Nephron progenitor cell (in vitro differentiated cells): ENCODE measurements around the gene GPATCH8.

ENCODE experiments used
- DNase-seq: peaks from one replicate; pipeline ENCODE4 v3.0.0; 2021
- H3K27ac Mint-ChIP-seq: 2 replicates; pipeline ENCODE4 v1.8.0; 2021; ENCODE audit warnings: mild to moderate bottlenecking, moderate library complexity, mixed read lengths
- H3K27me3 Mint-ChIP-seq: 2 replicates; pipeline ENCODE4 v1.8.0; 2021; ENCODE audit warnings: mild to moderate bottlenecking, low read depth, mixed read lengths; ENCODE audit not compliant: poor library complexity
- H3K36me3 Mint-ChIP-seq: 2 replicates; pipeline ENCODE4 v1.8.0; 2021; ENCODE audit warnings: low read depth, mixed read lengths
- H3K4me1 Mint-ChIP-seq: 2 replicates; pipeline ENCODE4 v1.8.0; 2021; ENCODE audit warnings: mixed read lengths
- H3K4me3 Mint-ChIP-seq: 2 replicates; pipeline ENCODE4 v1.8.0; 2021; ENCODE audit warnings: mild to moderate bottlenecking, moderate library complexity, mixed read lengths
- H3K9me3 Mint-ChIP-seq: 2 replicates; pipeline ENCODE4 v1.8.0; 2021; ENCODE audit warnings: mild to moderate bottlenecking, moderate library complexity, mixed read lengths
- TF ChIP-seq, protein P1 (sequence below): fragments of 200-600 bp; sonication (generic); IDR thresholded peaks from 2 replicates; pipeline ENCODE4 v1.5.0; 2021; ENCODE audit warnings: antibody characterized with exemption

Gene GPATCH8

DNA sequence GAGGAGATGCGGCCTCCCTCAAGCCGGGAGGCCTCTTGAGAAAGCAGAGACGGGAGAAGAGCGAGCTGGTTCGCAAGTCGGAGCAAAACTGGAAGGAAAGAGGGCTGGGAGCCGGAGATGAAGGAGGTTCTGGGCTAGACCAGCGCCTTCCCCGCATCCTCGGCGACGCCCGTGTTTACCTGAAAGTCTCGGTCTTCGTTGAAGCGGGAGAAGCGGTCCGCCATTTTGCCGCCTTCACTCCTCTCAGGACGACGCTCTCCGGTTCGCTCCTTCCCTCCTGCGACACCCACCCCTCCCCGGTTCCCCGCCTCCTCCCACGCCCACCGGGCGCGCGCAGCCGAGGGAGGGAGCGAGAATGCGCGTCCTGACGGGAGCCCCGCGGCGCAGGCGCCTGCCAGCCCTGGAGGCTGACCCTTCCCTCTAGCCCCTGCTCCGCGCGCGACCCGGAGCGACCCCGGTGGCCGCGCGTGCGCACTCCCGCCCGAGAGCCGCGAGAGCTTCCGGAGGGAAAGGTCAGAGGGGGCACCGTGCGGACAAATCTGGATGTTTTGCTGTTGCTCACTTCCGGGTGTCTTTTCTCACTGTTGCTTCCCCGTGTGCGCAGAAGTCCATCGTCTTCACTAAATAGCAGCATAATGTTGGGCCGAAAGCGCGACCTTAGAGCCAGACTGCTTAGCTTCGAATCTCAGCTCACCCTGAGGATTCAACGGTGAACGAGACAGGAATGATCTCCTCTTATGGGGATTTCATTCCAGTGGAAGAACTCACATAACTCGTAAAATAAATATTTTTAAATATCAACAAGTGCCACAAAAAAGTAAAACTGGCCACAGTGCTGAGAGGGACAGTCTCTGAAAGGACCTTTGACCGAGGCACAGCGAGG, at the start of gene GPATCH8:
GPATCH8 (minus strand) TSS at position 260 of the 883 bp plus-strand sequence; CDS start at position 224, 36 bp downstream.
- DNase-seq, result peak; percentile 96
- TF ChIP-seq, protein P1, sequence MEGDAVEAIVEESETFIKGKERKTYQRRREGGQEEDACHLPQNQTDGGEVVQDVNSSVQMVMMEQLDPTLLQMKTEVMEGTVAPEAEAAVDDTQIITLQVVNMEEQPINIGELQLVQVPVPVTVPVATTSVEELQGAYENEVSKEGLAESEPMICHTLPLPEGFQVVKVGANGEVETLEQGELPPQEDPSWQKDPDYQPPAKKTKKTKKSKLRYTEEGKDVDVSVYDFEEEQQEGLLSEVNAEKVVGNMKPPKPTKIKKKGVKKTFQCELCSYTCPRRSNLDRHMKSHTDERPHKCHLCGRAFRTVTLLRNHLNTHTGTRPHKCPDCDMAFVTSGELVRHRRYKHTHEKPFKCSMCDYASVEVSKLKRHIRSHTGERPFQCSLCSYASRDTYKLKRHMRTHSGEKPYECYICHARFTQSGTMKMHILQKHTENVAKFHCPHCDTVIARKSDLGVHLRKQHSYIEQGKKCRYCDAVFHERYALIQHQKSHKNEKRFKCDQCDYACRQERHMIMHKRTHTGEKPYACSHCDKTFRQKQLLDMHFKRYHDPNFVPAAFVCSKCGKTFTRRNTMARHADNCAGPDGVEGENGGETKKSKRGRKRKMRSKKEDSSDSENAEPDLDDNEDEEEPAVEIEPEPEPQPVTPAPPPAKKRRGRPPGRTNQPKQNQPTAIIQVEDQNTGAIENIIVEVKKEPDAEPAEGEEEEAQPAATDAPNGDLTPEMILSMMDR, result no peak
- peak within 1 kb of the TSS; percentile 98 for H3K4me3 Mint-ChIP-seq
- H3K4me1 Mint-ChIP-seq, result peaks cover 26% of the 10 kb centered on the region
- peaks cover 3% of the 10 kb centered on the region for H3K36me3 Mint-ChIP-seq
- H3K27ac Mint-ChIP-seq, result peak within 1 kb of the TSS; percentile 100
- H3K27me3 Mint-ChIP-seq, result peaks cover 23% of the 10 kb centered on the region
- H3K9me3 Mint-ChIP-seq, result no peaks in the 10 kb centered on the region

- Mint-ChIP-seq H3K4me1 (peaks cover 69% of the 10 kb centered on the region), H3K27ac (peak overlapping the region; percentile 12)
Observed at GRCh38 chr17:44552361-44552760, 49.2 kb upstream of the GPATCH8 start.

DNA sequence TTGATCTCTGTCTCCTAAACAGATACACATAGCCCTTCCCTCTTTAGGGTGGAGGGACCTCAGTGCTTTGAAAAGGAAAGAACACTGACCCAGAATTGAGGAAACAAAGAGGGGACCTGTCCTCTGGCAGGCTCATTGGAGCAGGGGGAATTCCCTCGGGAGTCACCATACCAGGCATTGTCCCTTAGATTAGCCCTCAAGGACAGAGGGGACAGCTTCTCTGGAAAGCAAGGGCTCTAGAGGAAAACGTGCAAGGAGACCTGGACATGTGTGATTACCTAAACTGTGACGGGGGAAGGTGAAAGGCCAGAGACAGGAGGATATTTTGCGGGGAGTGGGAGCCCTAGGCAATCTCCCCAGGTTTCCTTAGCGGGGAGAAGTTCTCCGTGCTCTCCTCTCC, 46.5 kb upstream of the GPATCH8 start:
- TF ChIP-seq, protein P1, result no peak
- Mint-ChIP-seq H3K36me3 (no peaks in the 10 kb centered on the region), H3K9me3 (no peaks in the 10 kb centered on the region), H3K4me1 (peaks cover 75% of the 10 kb centered on the region), H3K27ac (peak overlapping the region; percentile 99), H3K27me3 (peaks cover 5% of the 10 kb centered on the region), H3K4me3 (peak overlapping the region; percentile 37)
- no peak for DNase-seq

More at GRCh38 chr17:44552361-44552760, 49.2 kb upstream of the GPATCH8 start:
- Mint-ChIP-seq H3K9me3 (no peaks in the 10 kb centered on the region), H3K4me3 (no peak overlapping the region), H3K27me3 (no peaks in the 10 kb centered on the region), H3K36me3 (no peaks in the 10 kb centered on the region)
- TF ChIP-seq, protein P1, result no peak
- DNase-seq, result no peak

GRCh38 chr17:44548376-44549230, 45.4 kb upstream of the GPATCH8 start:
- Mint-ChIP-seq H3K4me3 (peak overlapping the region; percentile 16), H3K9me3 (no peaks in the 10 kb centered on the region), H3K36me3 (no peaks in the 10 kb centered on the region), H3K4me1 (peaks cover 85% of the 10 kb centered on the region), H3K27me3 (peaks cover 5% of the 10 kb centered on the region), H3K27ac (peak overlapping the region; percentile 99)
- TF ChIP-seq, protein P1, result no peak
- no peak for DNase-seq

DNA sequence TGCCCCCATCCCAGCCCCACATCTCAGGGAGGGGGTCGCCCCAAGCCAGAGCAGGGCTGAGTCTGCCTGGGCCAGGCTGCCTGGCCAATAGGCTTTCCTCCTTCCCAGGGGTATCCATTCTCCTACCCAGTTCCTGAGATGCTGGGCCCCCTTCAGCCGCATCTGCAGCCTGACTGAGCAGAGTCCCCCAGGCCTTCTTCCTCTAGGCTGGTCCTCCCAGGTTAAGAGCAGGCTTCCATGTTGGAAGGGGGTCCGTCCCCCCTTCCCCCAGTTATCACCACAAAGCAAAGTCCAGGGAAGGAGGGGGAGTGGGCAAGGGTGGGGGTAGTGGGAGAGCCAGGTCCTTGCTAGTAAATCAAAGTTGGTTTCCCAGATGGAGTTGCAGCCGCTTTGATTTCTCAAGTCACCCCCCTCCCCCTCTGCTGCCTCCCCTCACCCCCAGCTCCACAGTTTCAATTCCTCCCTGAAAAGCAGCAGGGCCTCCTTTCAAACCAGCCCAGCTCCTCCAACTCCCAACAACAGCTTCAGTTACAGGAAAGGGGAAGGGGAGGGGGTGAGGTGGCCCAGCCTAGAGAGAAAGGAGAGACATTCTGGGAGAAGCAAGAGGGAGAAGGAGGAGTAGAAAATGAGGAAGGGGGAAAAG, 44.5 kb upstream of the GPATCH8 start:
- TF ChIP-seq, protein P1, result no peak
- Mint-ChIP-seq H3K27me3 (peaks cover 5% of the 10 kb centered on the region), H3K27ac (peak overlapping the region; percentile 99), H3K9me3 (no peaks in the 10 kb centered on the region), H3K36me3 (no peaks in the 10 kb centered on the region), H3K4me1 (peaks cover 93% of the 10 kb centered on the region), H3K4me3 (peak overlapping the region; percentile 28)
- DNase-seq, result peak; percentile 47
